ENCODE data around the gene SETD9. TPM values are rescaled to one million over a fixed set of nuclear protein-coding genes. Genes with fewer than 3 reads are reported as not detected.

SETD9 gene
- total RNA-seq: 11.7 and 17.6 TPM in 2 replicates

GRCh38 chr5:56909294-56910209, at the start of gene SETD9:
TSS of gene SETD9 (plus strand) at chr5:56909596. CDS start at chr5:56909646, 50 bp downstream.

DNA sequence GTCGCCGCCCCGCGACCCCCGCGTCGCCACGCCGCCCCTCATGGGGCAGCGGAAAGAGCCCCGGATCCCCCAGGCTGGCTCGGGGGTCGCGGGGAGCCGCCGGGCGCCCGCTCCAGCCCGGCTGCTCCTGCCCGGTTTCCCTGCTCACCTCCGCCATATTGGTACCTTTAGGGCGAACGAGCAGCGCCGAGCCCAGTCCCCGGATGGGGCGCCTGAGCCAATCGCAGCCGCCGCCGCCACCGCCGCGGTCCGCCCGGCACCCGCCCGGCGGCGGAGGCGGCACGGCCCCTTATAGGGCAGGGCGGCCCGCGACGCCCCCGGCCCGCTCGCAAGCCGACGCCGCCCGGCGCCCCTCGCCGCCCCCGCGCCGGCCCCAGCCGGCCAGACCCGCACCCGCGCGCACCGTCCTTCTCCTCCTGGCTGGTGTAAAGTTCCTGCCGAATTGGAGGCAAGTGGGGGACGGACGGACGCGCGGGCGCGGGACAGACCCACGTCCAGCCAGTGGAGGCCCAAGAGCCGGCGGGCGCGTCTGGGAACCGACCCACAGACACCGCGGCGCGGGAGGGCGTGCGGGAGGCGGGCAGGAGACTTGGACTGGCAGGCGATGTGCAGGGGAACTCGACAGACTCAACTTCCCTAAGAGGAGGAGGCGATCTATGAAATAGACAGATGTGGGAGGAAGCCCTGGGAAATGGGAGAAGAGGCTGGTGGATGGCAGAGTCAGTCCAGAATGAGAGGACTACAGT, 42.7 kb downstream of the SETD9 start, which contains the start of gene MIER3:
Gene MIER3, minus strand, starts transcription at position 178 of the 746 bp plus-strand sequence. Its CDS starts 21 bp downstream, at position 157.

Other genes starting within 250 kb of the SETD9 start
- 5.4 and 5.8 TPM in 2 replicates for gene MAP3K1, start 94.0 kb upstream of the SETD9 start, total RNA-seq
- gene MIER3, start 42.5 kb downstream of the SETD9 start, total RNA-seq: 11.9 and 37.4 TPM in 2 replicates

All from smooth muscle cell of trachea (primary cell).